HG03432 (cell line): ENCODE data around the gene NUDT15.
"Not testable (repeated sequence)": the region's sequence is repeated elsewhere in the genome, so short reads cannot be mapped to it uniquely, and the experiment has no call there.

Experiments
- ATAC-seq: cut with Tn5 transposase; IDR thresholded peaks from one replicate; pipeline ENCODE4 v1.9.1; 2021; ENCODE audit warnings: mild to moderate bottlenecking, moderate library complexity; ENCODE audit not compliant: unreplicated experiment

The NUDT15 gene

GRCh38 chr13:48040896-48041295 is 3.4 kb downstream of the NUDT15 start:
- ATAC-seq = no peak

GRCh38 chr13:48042894-48043293 is 5.4 kb downstream of the NUDT15 start:
- ATAC-seq = no peak

- ATAC-seq = no peak
Measured at GRCh38 chr13:48043789-48044503, 6.4 kb downstream of the NUDT15 start.

GRCh38 chr13:48050550-48050949 is 13.0 kb downstream of the NUDT15 start:
- ATAC-seq = no peak

- ATAC-seq = no peak
Measured at GRCh38 chr13:48054601-48055000, 17.1 kb downstream of the NUDT15 start.

GRCh38 chr13:48055712-48056111 is 18.2 kb downstream of the NUDT15 start:
- ATAC-seq = no peak

GRCh38 chr13:48058536-48058935 is 21.0 kb downstream of the NUDT15 start:
- not testable (repeated sequence) for ATAC-seq

- ATAC-seq = not testable (repeated sequence)
Measured at GRCh38 chr13:48059951-48060350, 22.4 kb downstream of the NUDT15 start.

- ATAC-seq = peak; percentile 86
Measured at GRCh38 chr13:48066310-48066989, 28.9 kb downstream of the NUDT15 start.

GRCh38 chr13:48068036-48068435 is 30.5 kb downstream of the NUDT15 start:
- ATAC-seq = no peak

- no peak for ATAC-seq
Measured at GRCh38 chr13:48068952-48069351, 31.4 kb downstream of the NUDT15 start.

GRCh38 chr13:48069573-48069972 is 32.0 kb downstream of the NUDT15 start:
- ATAC-seq = no peak

GRCh38 chr13:48070942-48071341 is 33.4 kb downstream of the NUDT15 start:
- ATAC-seq = no peak

- ATAC-seq = no peak
Measured at GRCh38 chr13:48072304-48072703, 34.8 kb downstream of the NUDT15 start.

- no peak for ATAC-seq
Measured at GRCh38 chr13:48072787-48073186, 35.3 kb downstream of the NUDT15 start.

GRCh38 chr13:48074006-48074405 is 36.5 kb downstream of the NUDT15 start:
- no peak for ATAC-seq

- ATAC-seq = peak; percentile 99
Measured at GRCh38 chr13:48078251-48078656, 40.7 kb downstream of the NUDT15 start.

- ATAC-seq = no peak
Measured at GRCh38 chr13:48081739-48082138, 44.2 kb downstream of the NUDT15 start.

GRCh38 chr13:48086272-48086671 is 48.7 kb downstream of the NUDT15 start:
- no peak for ATAC-seq

- no peak for ATAC-seq
Measured at GRCh38 chr13:48093588-48093987, 56.1 kb downstream of the NUDT15 start.

GRCh38 chr13:48094404-48094780 is 56.9 kb downstream of the NUDT15 start:
- peak; percentile 10 for ATAC-seq

- ATAC-seq = peak; percentile 96
Measured at GRCh38 chr13:48094781-48095502, 57.4 kb downstream of the NUDT15 start, which contains the start of gene MED4. Gene MED4 (minus strand): TSS chr13:48095104. CDS start chr13:48095078, 26 bp downstream.
